MM.1S (cell line): ENCODE measurements around the gene SLC2A3.

ENCODE experiments used
- EZH2phosphoT487 ChIP-seq: fragments of 300-600 bp; sonication (generic); IDR thresholded peaks from 2 replicates; pipeline ENCODE4 v1.6.1; 2018; ENCODE audit warnings: antibody characterized with exemption, low read length
- TF ChIP-seq, protein P1 (sequence below): fragments of 300-600 bp; sonication (generic); IDR thresholded peaks from 2 replicates; pipeline ENCODE4 v1.5.1; 2016; ENCODE audit warnings: antibody characterized with exemption, low read length, mixed read lengths

- TF ChIP-seq, protein P1, sequence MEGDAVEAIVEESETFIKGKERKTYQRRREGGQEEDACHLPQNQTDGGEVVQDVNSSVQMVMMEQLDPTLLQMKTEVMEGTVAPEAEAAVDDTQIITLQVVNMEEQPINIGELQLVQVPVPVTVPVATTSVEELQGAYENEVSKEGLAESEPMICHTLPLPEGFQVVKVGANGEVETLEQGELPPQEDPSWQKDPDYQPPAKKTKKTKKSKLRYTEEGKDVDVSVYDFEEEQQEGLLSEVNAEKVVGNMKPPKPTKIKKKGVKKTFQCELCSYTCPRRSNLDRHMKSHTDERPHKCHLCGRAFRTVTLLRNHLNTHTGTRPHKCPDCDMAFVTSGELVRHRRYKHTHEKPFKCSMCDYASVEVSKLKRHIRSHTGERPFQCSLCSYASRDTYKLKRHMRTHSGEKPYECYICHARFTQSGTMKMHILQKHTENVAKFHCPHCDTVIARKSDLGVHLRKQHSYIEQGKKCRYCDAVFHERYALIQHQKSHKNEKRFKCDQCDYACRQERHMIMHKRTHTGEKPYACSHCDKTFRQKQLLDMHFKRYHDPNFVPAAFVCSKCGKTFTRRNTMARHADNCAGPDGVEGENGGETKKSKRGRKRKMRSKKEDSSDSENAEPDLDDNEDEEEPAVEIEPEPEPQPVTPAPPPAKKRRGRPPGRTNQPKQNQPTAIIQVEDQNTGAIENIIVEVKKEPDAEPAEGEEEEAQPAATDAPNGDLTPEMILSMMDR = no peak
- no peak for TF ChIP-seq EZH2phosphoT487
Measured at GRCh38 chr12:7917392-7918267, 18.4 kb downstream of the SLC2A3 start.
